DMS153 treated with DMSO at 0.1 percent for 48 hours (cell line): Measurements from ENCODE around the gene USF1.
"Not testable (repeated sequence)": the region's sequence is repeated elsewhere in the genome, so short reads cannot be mapped to it uniquely, and the experiment has no call there.

Experiments used
- DNase-seq: peaks from one replicate; lab custom pipeline; 2025; ENCODE audit not compliant: unreplicated experiment; lab: John Stamatoyannopoulos, UW

USF1 gene

DNA sequence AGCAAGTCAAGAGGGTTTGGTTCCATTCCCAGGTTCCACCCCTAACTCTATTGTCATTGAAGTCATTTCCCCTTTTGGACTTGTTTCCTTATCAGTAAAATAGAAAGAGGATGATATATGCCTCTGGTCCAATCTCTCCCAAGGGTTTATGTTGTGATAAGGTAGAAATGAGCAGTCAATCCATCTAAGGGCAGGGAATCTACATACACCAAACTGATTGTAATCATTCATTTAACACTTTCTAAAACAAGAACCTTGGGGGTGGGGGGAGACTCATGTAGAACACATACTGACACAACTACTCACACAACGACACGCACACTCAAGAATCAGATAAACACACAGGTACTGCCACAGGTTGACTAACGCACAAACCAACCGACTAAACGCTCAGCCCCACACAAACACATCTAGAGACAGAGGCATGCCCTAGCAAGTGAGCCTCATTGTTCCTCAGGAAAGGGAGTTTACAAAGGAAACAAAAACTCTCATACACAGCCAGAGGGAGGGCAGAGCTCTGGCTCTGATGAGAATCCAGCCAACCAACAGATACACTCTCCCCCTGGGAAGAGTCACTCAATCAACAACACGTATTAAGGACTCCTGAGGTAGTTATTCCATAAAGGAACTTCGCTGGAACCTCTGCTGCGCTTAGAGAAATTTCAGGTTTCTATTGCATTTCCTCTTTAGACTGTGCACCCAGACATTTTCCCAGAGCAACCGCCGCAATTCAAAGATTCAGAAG lies 25.9 kb downstream of the USF1 start:
- DNase-seq, result peak; percentile 82

- DNase-seq, result not testable (repeated sequence)
Measured at GRCh38 chr1:161019111-161019660, 26.6 kb downstream of the USF1 start.

DNA sequence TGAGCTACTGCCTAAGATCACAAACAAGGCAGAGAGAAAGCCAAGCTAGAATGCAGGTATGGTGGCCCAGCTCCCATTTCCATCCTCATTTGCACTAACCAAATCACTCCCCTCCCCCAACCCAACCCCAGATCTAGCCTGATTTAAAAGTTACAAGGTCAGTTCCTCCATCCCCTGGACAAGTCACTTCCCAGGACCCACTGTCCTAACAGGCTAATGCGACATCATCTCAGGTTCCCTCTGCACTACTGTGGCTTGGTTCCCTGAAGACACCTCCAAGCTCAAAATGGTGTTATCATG lies 27.2 kb downstream of the USF1 start:
- no peak for DNase-seq

- DNase-seq, result no peak
Measured at GRCh38 chr1:161017756-161018630, 27.8 kb downstream of the USF1 start.

- not testable (repeated sequence) for DNase-seq
Measured at GRCh38 chr1:161017181-161017580, 28.6 kb downstream of the USF1 start.

- not testable (repeated sequence) for DNase-seq
Measured at GRCh38 chr1:161016683-161017082, 29.1 kb downstream of the USF1 start.

DNA sequence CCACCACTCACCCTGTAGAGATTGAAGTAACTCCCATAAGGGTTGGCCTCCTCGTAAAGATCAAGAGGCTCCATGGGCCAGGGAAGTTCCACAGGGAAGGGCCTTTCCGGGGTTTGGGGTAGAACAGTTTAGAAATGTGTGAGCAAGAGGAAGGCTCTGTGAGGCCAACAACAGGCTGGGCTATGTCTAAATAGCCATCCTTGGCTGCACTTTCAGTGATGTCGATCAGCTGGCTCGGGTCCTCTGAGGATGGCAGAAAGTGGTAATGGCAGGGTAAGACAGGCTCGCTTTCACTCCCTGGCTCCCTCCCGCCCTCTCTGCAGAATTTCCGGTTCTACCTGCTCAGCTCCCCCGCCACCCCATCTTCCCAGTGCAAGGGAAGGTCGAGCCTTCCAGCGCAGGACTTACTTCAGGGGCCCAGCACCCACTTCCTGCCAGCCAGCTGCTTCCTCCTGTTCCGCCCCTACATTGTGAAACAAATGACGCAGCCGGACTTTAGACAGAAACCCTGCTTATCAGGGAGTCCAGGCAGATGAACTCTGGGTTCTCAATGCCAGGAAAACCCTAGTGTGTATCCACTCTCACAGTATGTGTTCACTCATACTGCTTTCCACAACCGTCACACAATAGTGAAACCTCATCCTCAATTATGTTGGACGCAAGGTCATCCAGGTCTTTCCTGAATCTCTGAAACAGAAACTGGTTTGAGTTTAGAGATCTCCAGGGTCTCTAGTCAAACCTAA lies 32.1 kb downstream of the USF1 start:
- DNase-seq, result peak; percentile 66

GRCh38 chr1:161013131-161013487 lies 32.7 kb downstream of the USF1 start:
- no peak for DNase-seq

- DNase-seq, result no peak
Measured at GRCh38 chr1:161012420-161012819, 33.4 kb downstream of the USF1 start.

GRCh38 chr1:161009602-161010211 lies 36.1 kb downstream of the USF1 start:
- no peak for DNase-seq

DNA sequence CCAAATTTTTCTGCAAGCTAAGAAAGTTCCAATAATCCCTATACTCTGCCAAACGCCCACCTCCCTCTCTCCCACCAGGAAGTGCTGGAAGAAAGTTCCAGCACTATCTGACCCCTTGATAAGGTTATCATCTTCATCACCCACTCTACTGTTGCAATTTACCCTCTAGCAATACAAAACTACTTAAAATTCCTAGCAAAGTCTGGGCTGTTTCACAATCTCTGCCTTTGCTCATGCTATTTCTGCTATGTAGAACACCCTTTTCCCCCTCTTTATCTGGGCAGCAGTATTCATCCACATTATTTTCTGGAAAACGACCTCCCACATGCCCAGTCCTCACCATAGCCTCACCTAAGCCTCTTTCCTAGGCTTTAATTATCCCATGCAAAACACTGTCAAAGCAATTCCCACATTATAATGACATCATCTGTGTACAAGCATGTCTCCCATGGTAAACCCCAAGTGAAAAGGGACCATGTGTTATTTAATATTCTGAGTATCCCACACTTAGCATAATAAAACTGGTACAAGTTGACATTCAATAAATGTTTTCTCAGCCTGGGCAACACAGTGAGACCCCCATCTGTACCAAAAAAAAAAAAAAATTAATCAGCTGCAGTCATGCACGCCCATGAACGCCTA lies 36.8 kb downstream of the USF1 start:
- no peak for DNase-seq

GRCh38 chr1:161007369-161007768 lies 38.4 kb downstream of the USF1 start:
- DNase-seq, result no peak

GRCh38 chr1:161006563-161006962 lies 39.2 kb downstream of the USF1 start:
- DNase-seq, result no peak

DNA sequence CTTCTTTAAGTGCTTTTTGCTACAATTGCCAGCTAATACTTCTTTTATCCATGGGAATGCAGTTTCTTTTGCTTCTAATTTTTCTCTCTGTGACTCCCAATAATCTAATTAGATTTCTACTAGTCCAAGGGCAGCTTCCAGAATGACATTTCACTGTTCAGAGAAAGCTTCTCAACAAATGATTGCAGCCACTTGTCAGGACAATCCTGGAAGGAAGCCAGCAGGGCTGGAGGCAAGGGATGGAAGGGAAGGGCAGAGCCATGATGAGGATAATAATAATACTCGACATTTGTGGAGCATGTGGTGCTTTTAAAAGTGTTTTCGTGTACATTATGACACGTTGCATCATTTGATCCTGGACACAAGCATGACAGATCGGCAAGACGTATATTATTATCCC lies 44.3 kb downstream of the USF1 start:
- DNase-seq, result no peak

- no peak for DNase-seq
Measured at GRCh38 chr1:161000736-161001480, 44.9 kb downstream of the USF1 start.

- no peak for DNase-seq
Measured at GRCh38 chr1:160999376-160999775, 46.4 kb downstream of the USF1 start.

- DNase-seq, result no peak
Measured at GRCh38 chr1:160997323-160998038, 48.3 kb downstream of the USF1 start.

GRCh38 chr1:160996178-160996577 lies 49.6 kb downstream of the USF1 start:
- DNase-seq, result no peak

GRCh38 chr1:160993544-160994193 lies 52.1 kb downstream of the USF1 start:
- DNase-seq, result peak; percentile 55
